Measurements from ENCODE around the gene RFC2.

The RFC2 gene

DNA sequence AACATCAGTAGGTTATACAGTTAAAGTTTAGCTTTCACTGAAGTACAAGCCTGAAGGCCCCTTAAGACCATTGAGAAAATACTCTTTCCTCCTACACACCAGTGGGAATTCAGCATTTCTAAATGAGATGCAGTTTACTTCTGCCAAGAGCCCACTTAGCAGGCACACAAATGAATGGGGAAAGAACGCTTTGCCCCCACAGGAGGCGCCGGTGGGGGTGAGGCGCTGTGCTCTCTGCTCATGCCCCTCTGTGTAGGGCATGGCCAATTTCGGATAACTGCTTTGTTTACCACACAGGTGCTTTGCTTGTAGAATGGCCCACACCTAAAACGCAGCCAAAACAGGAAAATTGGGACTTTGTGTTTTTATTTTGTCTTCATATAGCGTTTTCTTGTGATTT lies 60.3 kb downstream of the RFC2 start:
- Histone ChIP-seq H3K27ac (ENCODE audit: low read length) (no peak overlapping the region), H3K4me3 (ENCODE audit: low read depth in 1 of 2, low read length in 2 of 2) (no peak overlapping the region), H3K4me1 (ENCODE audit: control insufficient read depth in 1 of 2, insufficient read depth in 2 of 2, low read length in 2 of 2) (no peaks in the 10 kb centered on the region), H3K27me3 (ENCODE audit: low read depth, low read length) (no peaks in the 10 kb centered on the region), H3K36me3 (ENCODE audit: control insufficient read depth in 1 of 2, insufficient read depth in 2 of 2, low read length in 2 of 2) (peaks cover 64 to 68% of the 10 kb centered on the region in 2 donors), H3K9me3 (ENCODE audit: control insufficient read depth in 1 of 2, low read length in 2 of 2) (no peaks in the 10 kb centered on the region)

DNA sequence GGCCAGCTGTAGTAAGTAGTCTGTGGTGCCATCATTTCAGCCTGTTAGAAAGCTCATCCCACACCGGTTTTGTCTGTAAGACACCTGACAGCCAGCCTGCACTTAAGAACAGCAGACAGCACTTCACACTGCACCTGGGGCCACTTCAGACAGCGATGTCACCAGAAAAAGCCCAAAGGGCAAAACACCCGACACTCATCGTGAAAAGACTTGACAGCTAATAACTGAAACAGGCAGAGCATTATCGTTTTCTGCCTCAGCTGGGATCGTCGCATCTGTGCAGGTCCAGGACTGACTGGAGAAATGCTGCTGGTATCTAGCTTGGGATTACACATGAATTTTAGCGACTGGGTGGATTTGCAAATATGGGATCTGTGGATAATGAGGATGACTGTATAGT lies 61.1 kb downstream of the RFC2 start:
- Histone ChIP-seq H3K4me3 (ENCODE audit: low read depth in 1 of 2, low read length in 2 of 2) (no peak overlapping the region), H3K27me3 (ENCODE audit: low read depth, low read length) (no peaks in the 10 kb centered on the region), H3K27ac (ENCODE audit: low read length) (no peak overlapping the region), H3K36me3 (ENCODE audit: control insufficient read depth in 1 of 2, insufficient read depth in 2 of 2, low read length in 2 of 2) (peaks cover 72 to 76% of the 10 kb centered on the region in 2 donors), H3K9me3 (ENCODE audit: control insufficient read depth in 1 of 2, low read length in 2 of 2) (no peaks in the 10 kb centered on the region), H3K4me1 (ENCODE audit: control insufficient read depth in 1 of 2, insufficient read depth in 2 of 2, low read length in 2 of 2) (peaks cover 3 to 7% of the 10 kb centered on the region in 2 donors)

DNA sequence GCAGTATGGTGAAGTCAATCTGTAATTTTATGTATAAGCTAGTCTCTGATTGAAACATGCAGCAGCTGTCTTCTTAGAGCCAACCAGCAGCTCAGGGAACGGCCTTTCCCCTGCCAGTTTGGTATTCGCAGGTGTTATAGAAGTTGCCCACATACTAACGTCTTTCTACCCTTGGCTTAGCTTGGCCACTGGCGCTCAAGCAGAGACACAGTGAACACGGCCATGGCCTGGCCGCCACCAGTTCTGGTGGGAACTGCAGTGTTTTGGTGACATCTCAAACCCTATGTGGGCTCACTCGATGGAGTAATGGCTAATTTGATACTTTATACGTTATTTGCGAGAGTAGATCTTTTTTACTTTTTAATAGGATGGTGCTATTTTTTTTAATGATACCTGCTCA lies 63.0 kb downstream of the RFC2 start:
- H3K27ac ChIP-seq (ENCODE audit: low read length), result no peak overlapping the region
- peaks cover 4 to 22% of the 10 kb centered on the region in 2 donors for H3K4me1 ChIP-seq (ENCODE audit: control insufficient read depth in 1 of 2, insufficient read depth in 2 of 2, low read length in 2 of 2)
- H3K9me3 ChIP-seq (ENCODE audit: control insufficient read depth in 1 of 2, low read length in 2 of 2), result no peaks in the 10 kb centered on the region
- no peak overlapping the region for H3K4me3 ChIP-seq (ENCODE audit: low read depth in 1 of 2, low read length in 2 of 2)
- H3K36me3 ChIP-seq (ENCODE audit: control insufficient read depth in 1 of 2, insufficient read depth in 2 of 2, low read length in 2 of 2), result peaks cover 68 to 69% of the 10 kb centered on the region in 2 donors
- no peaks in the 10 kb centered on the region for H3K27me3 ChIP-seq (ENCODE audit: low read depth, low read length)

DNA sequence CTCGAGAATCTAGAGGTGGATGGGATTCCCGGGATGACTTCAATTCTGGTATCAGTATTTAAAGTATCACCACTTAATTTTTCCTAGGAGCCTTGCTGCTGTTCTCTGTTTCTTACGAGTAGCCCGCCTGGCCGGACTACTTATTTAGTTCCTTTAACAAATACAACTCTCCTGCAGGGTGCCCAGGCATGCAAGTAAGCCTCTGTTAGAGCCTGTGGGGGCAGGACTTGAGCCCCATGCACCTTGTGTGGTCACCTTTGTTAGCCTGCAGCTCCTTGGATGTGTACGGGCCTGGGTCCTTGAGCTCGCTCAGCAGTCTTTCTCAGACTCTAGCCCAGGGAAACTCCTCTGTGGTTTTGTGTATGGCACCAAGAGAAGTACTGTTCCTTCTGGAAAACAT lies 63.9 kb downstream of the RFC2 start:
- H3K4me3 ChIP-seq (ENCODE audit: low read depth in 1 of 2, low read length in 2 of 2), result no peak overlapping the region
- H3K9me3 ChIP-seq (ENCODE audit: control insufficient read depth in 1 of 2, low read length in 2 of 2), result no peaks in the 10 kb centered on the region
- H3K27ac ChIP-seq (ENCODE audit: low read length), result no peak overlapping the region
- H3K36me3 ChIP-seq (ENCODE audit: control insufficient read depth in 1 of 2, insufficient read depth in 2 of 2, low read length in 2 of 2), result peaks cover 64 to 68% of the 10 kb centered on the region in 2 donors
- H3K4me1 ChIP-seq (ENCODE audit: control insufficient read depth in 1 of 2, insufficient read depth in 2 of 2, low read length in 2 of 2), result peaks cover 4 to 32% of the 10 kb centered on the region in 2 donors
- H3K27me3 ChIP-seq (ENCODE audit: low read depth, low read length), result no peaks in the 10 kb centered on the region

DNA sequence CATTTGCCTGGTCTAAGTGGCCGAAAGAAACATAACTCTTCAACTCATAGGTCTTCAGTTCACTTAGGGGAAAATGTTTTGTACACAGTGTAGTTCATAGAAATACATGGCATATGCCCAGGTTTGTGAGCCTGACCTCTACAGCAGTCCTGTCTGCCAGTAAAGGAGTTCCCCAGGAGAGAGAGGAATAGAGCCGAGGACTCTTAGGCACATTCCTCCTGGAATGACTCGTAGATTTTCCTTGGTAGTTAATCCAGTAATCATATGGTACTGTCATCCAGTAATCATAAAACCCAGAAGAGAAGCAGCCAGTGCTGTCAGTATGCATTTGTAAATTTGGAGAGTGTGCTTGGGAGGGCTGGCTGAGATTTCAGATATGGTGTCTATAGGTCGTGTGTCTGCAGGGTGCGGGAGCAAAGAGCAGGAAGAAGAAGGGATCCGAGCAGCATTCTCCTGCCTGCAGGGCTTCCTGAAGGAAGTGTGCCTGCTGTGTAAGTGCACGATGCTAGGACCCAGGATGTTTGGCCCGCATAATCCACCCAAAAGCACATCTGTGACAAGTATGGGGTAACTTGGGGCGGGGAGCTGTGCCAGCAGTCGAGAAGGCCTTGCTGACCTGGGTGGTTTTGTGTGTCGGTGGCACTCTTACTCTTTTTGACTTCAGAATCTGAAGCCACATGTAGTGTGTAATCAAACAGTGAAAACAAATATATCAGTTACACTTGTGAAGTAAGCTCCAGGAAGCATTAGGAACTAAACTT lies 66.1 kb downstream of the RFC2 start:
- Histone ChIP-seq H3K4me3 (ENCODE audit: low read depth in 1 of 2, low read length in 2 of 2) (no peak overlapping the region), H3K27ac (ENCODE audit: low read length) (no peak overlapping the region), H3K4me1 (ENCODE audit: control insufficient read depth in 1 of 2, insufficient read depth in 2 of 2, low read length in 2 of 2) (peaks cover 6 to 47% of the 10 kb centered on the region in 2 donors), H3K9me3 (ENCODE audit: control insufficient read depth in 1 of 2, low read length in 2 of 2) (no peaks in the 10 kb centered on the region), H3K27me3 (ENCODE audit: low read depth, low read length) (no peaks in the 10 kb centered on the region), H3K36me3 (ENCODE audit: control insufficient read depth in 1 of 2, insufficient read depth in 2 of 2, low read length in 2 of 2) (peaks cover 45 to 52% of the 10 kb centered on the region in 2 donors)

DNA sequence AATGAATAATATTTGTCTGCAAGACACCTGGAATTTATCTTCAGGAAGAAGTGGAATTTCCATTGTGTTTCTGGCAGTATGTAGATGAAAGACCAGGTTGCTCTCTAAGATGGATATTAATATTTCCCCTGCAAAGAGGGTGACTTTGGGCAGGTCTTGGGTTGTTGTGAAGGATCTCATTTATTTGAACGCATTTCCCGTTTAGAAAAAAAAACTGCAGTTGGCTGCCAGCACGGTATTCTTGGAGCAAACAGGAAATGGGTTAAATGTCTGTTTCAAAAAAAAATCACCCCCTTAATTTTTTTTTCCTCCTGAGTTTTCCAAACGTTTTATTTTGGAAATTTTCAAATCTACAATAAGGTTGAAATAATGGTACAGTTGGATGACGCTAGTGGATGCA lies 68.6 kb downstream of the RFC2 start:
- Histone ChIP-seq H3K27me3 (ENCODE audit: low read depth, low read length) (no peaks in the 10 kb centered on the region), H3K4me3 (ENCODE audit: low read depth in 1 of 2, low read length in 2 of 2) (no peak overlapping the region), H3K36me3 (ENCODE audit: control insufficient read depth in 1 of 2, insufficient read depth in 2 of 2, low read length in 2 of 2) (peaks cover 25 to 33% of the 10 kb centered on the region in 2 donors), H3K27ac (ENCODE audit: low read length) (no peak overlapping the region), H3K9me3 (ENCODE audit: control insufficient read depth in 1 of 2, low read length in 2 of 2) (no peaks in the 10 kb centered on the region), H3K4me1 (ENCODE audit: control insufficient read depth in 1 of 2, insufficient read depth in 2 of 2, low read length in 2 of 2) (peaks cover 17 to 61% of the 10 kb centered on the region in 2 donors)

DNA sequence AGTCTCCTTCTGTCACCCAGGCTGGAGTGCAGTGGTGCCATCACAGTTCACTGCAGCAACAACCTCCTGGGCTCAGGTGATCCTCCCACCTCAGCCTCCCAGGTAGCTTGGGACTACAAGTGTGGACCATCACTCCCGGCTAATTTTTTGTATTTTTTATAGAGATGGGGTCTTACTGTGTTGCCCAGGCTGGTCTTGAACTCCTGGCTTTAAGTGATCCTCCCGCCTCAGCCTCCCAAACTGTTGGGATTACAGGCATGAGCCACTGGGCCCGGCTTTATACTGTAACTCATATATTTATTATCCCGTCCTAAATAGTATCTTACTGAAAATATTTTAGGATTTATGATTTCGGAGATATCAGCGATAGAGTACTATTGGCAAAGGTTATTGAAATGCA lies 69.2 kb downstream of the RFC2 start:
- Histone ChIP-seq H3K36me3 (ENCODE audit: control insufficient read depth in 1 of 2, insufficient read depth in 2 of 2, low read length in 2 of 2) (peaks cover 19 to 27% of the 10 kb centered on the region in 2 donors), H3K4me3 (ENCODE audit: low read depth in 1 of 2, low read length in 2 of 2) (no peak overlapping the region), H3K9me3 (ENCODE audit: control insufficient read depth in 1 of 2, low read length in 2 of 2) (no peaks in the 10 kb centered on the region), H3K27ac (ENCODE audit: low read length) (no peak overlapping the region), H3K4me1 (ENCODE audit: control insufficient read depth in 1 of 2, insufficient read depth in 2 of 2, low read length in 2 of 2) (peaks cover 22 to 67% of the 10 kb centered on the region in 2 donors), H3K27me3 (ENCODE audit: low read depth, low read length) (no peaks in the 10 kb centered on the region)

DNA sequence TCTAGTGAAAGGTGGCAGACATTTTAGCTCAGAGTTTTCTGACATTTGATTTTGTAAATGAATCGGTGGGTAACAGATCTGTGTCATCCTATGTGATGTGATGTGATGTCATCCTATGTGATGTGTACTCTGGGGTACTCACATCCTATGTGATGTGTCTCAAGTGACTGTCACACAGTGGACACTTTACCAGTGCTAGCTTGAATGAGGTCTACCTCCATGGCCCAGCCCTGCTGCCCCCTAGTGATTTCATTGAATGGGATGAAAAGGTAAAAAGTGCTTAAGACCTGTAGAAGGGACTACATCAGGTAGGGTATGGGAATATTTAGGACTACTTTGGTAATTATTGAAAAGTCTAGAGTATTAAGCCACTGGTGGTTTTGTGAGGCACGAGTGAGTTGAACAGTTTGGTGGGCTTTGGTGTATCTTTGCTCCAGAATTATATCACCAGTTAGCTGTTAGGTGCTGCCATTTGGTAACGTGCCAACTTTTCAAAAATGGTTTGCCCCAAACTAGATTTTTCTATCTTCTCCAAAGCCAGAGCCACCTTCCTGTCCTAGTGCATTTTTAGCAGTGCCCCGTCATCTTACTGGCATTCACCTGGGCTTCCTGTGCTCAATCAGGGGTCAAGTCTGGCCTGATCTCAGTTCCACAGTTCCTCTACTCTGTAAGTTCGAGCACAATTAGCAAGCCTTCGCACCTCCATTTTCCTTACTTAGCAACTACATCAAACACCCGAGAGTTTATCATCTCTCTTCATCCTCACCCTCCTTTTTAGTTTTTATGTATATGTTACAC lies 70.3 kb downstream of the RFC2 start:
- Histone ChIP-seq H3K4me1 (ENCODE audit: control insufficient read depth in 1 of 2, insufficient read depth in 2 of 2, low read length in 2 of 2) (peaks cover 22 to 79% of the 10 kb centered on the region in 2 donors), H3K27me3 (ENCODE audit: low read depth, low read length) (no peaks in the 10 kb centered on the region), H3K9me3 (ENCODE audit: control insufficient read depth in 1 of 2, low read length in 2 of 2) (no peaks in the 10 kb centered on the region), H3K4me3 (ENCODE audit: low read depth in 1 of 2, low read length in 2 of 2) (no peak overlapping the region), H3K36me3 (ENCODE audit: control insufficient read depth in 1 of 2, insufficient read depth in 2 of 2, low read length in 2 of 2) (peaks cover 7 to 16% of the 10 kb centered on the region in 2 donors), H3K27ac (ENCODE audit: low read length) (no peak overlapping the region)

DNA sequence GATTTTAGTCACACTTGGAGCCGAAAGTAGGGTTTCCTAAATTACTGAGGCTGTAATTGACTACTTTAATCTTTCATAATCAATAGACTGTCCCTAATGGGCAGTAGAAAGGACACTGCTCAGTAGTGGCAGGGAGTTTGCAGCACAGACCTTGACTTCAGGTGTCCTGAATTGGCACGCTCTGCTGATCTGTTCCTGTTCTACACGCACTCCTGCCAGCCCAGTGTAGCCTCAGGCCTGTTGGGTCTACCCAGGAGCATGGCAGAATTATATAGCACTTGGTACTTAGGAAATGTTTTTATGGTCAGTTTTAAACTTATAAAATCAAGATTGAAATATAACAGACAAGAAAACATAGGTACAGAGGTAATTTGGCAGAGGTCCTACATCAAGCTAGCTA lies 71.1 kb downstream of the RFC2 start:
- Histone ChIP-seq H3K4me3 (ENCODE audit: low read depth in 1 of 2, low read length in 2 of 2) (no peak overlapping the region), H3K36me3 (ENCODE audit: control insufficient read depth in 1 of 2, insufficient read depth in 2 of 2, low read length in 2 of 2) (peaks cover under 1 to 9% of the 10 kb centered on the region in 2 donors), H3K27ac (ENCODE audit: low read length) (no peak overlapping the region), H3K27me3 (ENCODE audit: low read depth, low read length) (no peaks in the 10 kb centered on the region), H3K9me3 (ENCODE audit: control insufficient read depth in 1 of 2, low read length in 2 of 2) (no peaks in the 10 kb centered on the region), H3K4me1 (ENCODE audit: control insufficient read depth in 1 of 2, insufficient read depth in 2 of 2, low read length in 2 of 2) (peaks cover 20 to 80% of the 10 kb centered on the region in 2 donors)

DNA sequence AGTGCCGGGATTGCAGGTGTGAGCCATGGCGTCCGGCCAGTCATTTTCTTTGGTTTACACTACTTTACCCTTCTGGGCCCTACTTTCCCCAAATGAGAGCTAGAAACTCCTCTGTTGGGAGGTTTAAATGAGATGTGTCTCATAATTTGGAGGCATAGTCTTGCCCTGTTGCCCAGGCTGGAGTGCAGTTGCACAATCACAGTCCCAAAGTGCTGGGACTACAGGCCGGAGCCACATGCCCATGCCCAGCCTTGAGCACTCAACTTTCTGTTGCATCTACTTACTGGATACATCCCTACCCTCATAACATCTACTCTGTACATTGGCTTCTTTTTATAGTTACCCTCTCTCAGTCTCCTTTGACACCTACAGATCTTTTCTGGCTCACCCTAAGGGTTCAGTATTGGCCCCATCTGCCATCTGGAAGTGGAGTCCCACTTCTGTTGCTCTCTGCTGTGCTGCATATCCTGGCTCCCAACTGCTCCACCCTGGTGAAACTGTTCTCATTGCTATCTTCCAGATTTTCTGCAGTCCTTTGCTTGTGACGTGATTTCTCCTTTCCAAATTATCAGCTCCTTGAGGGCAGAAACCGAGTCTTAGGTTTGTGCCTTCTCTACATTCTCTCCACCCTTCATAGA lies 71.6 kb downstream of the RFC2 start:
- no peaks in the 10 kb centered on the region for H3K27me3 ChIP-seq (ENCODE audit: low read depth, low read length)
- peaks cover 0 to 3% of the 10 kb centered on the region in 2 donors for H3K36me3 ChIP-seq (ENCODE audit: control insufficient read depth in 1 of 2, insufficient read depth in 2 of 2, low read length in 2 of 2)
- no peak overlapping the region for H3K27ac ChIP-seq (ENCODE audit: low read length)
- no peak overlapping the region for H3K4me3 ChIP-seq (ENCODE audit: low read depth in 1 of 2, low read length in 2 of 2)
- no peaks in the 10 kb centered on the region for H3K9me3 ChIP-seq (ENCODE audit: control insufficient read depth in 1 of 2, low read length in 2 of 2)
- H3K4me1 ChIP-seq (ENCODE audit: control insufficient read depth in 1 of 2, insufficient read depth in 2 of 2, low read length in 2 of 2), result peaks cover 22 to 81% of the 10 kb centered on the region in 2 donors

DNA sequence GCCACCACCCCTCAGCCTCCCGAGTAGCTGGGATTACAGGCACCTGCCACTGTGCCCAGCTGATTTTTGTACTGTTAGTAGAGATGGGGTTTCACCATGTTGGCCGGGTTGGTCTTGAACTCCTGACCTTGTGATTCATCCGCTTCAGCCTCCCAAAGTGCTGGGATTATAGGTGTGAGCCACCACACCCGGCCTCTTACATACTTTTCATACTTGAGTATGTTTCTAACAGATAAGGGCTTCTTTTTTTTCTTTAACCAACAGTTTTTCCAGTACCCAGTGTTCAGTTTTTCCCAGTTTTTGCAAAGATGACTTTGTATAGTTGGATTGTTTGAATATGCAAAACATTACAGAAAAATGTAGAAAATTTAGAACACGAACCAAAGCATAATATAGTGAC lies 72.4 kb downstream of the RFC2 start:
- Histone ChIP-seq H3K9me3 (ENCODE audit: control insufficient read depth in 1 of 2, low read length in 2 of 2) (no peaks in the 10 kb centered on the region), H3K27ac (ENCODE audit: low read length) (no peak overlapping the region), H3K36me3 (ENCODE audit: control insufficient read depth in 1 of 2, insufficient read depth in 2 of 2, low read length in 2 of 2) (peaks cover 0 to 3% of the 10 kb centered on the region in 2 donors), H3K4me1 (ENCODE audit: control insufficient read depth in 1 of 2, insufficient read depth in 2 of 2, low read length in 2 of 2) (peaks cover 27 to 81% of the 10 kb centered on the region in 2 donors), H3K27me3 (ENCODE audit: low read depth, low read length) (no peaks in the 10 kb centered on the region), H3K4me3 (ENCODE audit: low read depth in 1 of 2, low read length in 2 of 2) (no peak overlapping the region)
